HepG2 (cell line): ENCODE data around the gene CTXN1. TPM values are rescaled to one million over a fixed set of nuclear protein-coding genes. Genes with fewer than 3 reads are reported as not detected.
A peak's percentile ranks its signal among the peaks of the same experiment; 100 is the strongest.

Experiments
- DR1 ChIP-seq: sonication (generic); formaldehyde crosslinking; IDR thresholded peaks from 2 replicates; pipeline ENCODE4 v1.8.0; 2021; ENCODE audit warnings: mild to moderate bottlenecking, missing genetic modification reagents, inconsistent platforms
- GATA4 ChIP-seq: sonication (generic); IDR thresholded peaks from 2 replicates; pipeline ENCODE4 v1.6.1; 2016; ENCODE audit warnings: antibody characterized with exemption, low read depth, borderline replicate concordance
- HMGA1 ChIP-seq: sonication (generic); formaldehyde crosslinking; conservative IDR thresholded peaks from 2 replicates; pipeline ENCODE4 v1.4.0; 2020; ENCODE audit warnings: missing genetic modification reagents
- HNRNPLL ChIP-seq: fragments of 200-400 bp; formaldehyde crosslinking; IDR thresholded peaks from 2 replicates; pipeline ENCODE4 v1.6.1; 2017; ENCODE audit warnings: mild to moderate bottlenecking, low read depth, low read length; ENCODE audit not compliant: poor library complexity, severe bottlenecking
- NFIB ChIP-seq: sonication (generic); formaldehyde crosslinking; IDR thresholded peaks from 2 replicates; pipeline ENCODE4 v1.9.0; 2021; ENCODE audit warnings: missing genetic modification reagents, mild to moderate bottlenecking, borderline replicate concordance
- REL ChIP-seq: sonication (generic); formaldehyde crosslinking; conservative IDR thresholded peaks from 2 replicates; pipeline ENCODE4 v1.8.0; 2022; ENCODE audit warnings: mild to moderate bottlenecking, missing genetic modification reagents, moderate library complexity
- ZFP37 ChIP-seq: sonication (generic); formaldehyde crosslinking; IDR thresholded peaks from 2 replicates; pipeline ENCODE4 v1.4.0; 2020; ENCODE audit warnings: missing genetic modification reagents, borderline replicate concordance
- ZNF124 ChIP-seq: sonication (generic); formaldehyde crosslinking; IDR thresholded peaks from 2 replicates; pipeline ENCODE4 v1.4.0; 2020; ENCODE audit warnings: missing genetic modification reagents
- ZNF225 ChIP-seq: sonication (generic); formaldehyde crosslinking; IDR thresholded peaks from 2 replicates; pipeline ENCODE4 v1.4.0; 2020; ENCODE audit warnings: mild to moderate bottlenecking, missing genetic modification reagents
- ZNF607 ChIP-seq: sonication (generic); formaldehyde crosslinking; IDR thresholded peaks from 2 replicates; pipeline ENCODE4 v1.5.1; 2020; ENCODE audit warnings: missing genetic modification reagents, mild to moderate bottlenecking, borderline replicate concordance
- polyA plus RNA-seq, 8 experiments: library from polyadenylated mRNA; depleted of rRNA in 3 of 8; stranded (reverse) in 7 of 8; unstranded in 1 of 8; fragments of >200 nt; fragmentation: Illumina TruSeq in 4 of 8; extraction: Trizol in 4 of 8; gene quantifications; 2 replicates each; pipeline versions ENCODE4 v1.2.1 to v1.2.3, GENCODE V29; 2011 to 2016; ENCODE audit warnings: low read depth in 4 of 8, missing spikeins in 1 of 8, mixed read lengths in 1 of 8; ENCODE audit not compliant: insufficient read depth in 1 of 8
- total RNA-seq, 5 experiments: library from RNA; depleted of rRNA; stranded (reverse); fragments of >200 nt; fragmentation: Illumina TruSeq; extraction: Trizol; gene quantifications; 2 replicates each; pipeline ENCODE4 v1.2.3, GENCODE V29; 2016; ENCODE audit warnings: low read depth in 1 of 5
- TF ChIP-seq, protein P1 (sequence below): sonication (generic); formaldehyde crosslinking; IDR thresholded peaks from 2 replicates; pipeline ENCODE4 v1.9.0; 2022; ENCODE audit warnings: low read depth, missing genetic modification reagents
- TF ChIP-seq, protein P2 (sequence below): sonication (generic); formaldehyde crosslinking; IDR thresholded peaks from 2 replicates; pipeline ENCODE4 v1.4.0; 2020; ENCODE audit warnings: low read depth, mild to moderate bottlenecking, missing genetic modification reagents
- TF ChIP-seq, protein P3 (sequence below): sonication (generic); formaldehyde crosslinking; IDR thresholded peaks from 2 replicates; pipeline ENCODE4 v1.4.0; 2020; ENCODE audit warnings: missing genetic modification reagents, borderline replicate concordance
- TF ChIP-seq, protein P4 (sequence below): sonication (generic); formaldehyde crosslinking; IDR thresholded peaks from 2 replicates; pipeline ENCODE4 v1.4.0; 2020; ENCODE audit warnings: missing genetic modification reagents
- TF ChIP-seq, protein P5 (sequence below): sonication (generic); formaldehyde crosslinking; IDR thresholded peaks from 2 replicates; pipeline ENCODE4 v1.8.0; 2022; ENCODE audit warnings: missing genetic modification reagents, mild to moderate bottlenecking, borderline replicate concordance
- TF ChIP-seq, protein P6 (sequence below): sonication (generic); formaldehyde crosslinking; IDR thresholded peaks from 2 replicates; pipeline ENCODE4 v1.8.0; 2022; ENCODE audit warnings: missing genetic modification reagents, mild to moderate bottlenecking, inconsistent platforms, borderline replicate concordance

The CTXN1 gene
- total and polyA plus RNA-seq, 2 of the 13 experiments (the other 11 are each of a cell fraction or from before 2014, with no cell fraction given): 0.11 TPM; not detected in 1

DNA sequence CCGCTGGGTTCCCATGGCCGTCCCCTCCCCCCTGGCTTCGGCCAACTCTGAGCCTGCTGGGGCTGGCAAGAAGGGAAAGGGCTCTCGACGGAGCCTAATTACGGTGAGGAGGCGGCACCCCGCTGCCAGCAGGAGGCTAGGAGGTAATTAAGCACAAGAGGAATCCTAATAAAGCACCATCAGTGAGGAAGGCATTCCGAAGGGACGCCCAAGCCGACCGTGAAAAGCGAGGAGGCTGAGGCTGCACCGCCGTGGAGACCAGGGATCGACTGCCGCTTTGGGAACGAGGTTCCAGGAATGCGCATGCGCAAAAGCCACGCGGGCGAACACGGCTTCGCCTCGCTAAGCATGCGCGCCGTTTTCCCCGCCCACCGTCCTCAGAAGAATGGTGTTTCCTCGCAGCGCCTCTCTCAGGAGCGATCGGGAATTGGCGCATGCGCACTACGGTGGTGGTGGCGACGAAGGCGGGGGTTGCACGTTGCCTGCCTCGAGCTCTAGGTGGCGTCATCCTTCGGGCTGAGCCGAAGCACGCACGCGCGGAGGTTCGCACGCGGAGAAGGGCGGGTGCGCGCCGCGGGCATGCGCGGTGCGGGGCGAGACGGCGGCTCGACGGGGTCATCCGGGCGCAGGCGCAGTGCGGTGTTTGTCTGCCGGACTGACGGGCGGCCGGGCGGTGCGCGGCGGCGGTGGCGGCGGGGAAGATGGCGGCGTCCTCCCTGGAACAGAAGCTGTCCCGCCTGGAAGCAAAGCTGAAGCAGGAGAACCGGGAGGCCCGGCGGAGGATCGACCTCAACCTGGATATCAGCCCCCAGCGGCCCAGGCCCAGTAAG, 22.5 kb downstream of the CTXN1 start, which contains the start of gene MAP2K7 (continued):
- TF ChIP-seq, protein P1, sequence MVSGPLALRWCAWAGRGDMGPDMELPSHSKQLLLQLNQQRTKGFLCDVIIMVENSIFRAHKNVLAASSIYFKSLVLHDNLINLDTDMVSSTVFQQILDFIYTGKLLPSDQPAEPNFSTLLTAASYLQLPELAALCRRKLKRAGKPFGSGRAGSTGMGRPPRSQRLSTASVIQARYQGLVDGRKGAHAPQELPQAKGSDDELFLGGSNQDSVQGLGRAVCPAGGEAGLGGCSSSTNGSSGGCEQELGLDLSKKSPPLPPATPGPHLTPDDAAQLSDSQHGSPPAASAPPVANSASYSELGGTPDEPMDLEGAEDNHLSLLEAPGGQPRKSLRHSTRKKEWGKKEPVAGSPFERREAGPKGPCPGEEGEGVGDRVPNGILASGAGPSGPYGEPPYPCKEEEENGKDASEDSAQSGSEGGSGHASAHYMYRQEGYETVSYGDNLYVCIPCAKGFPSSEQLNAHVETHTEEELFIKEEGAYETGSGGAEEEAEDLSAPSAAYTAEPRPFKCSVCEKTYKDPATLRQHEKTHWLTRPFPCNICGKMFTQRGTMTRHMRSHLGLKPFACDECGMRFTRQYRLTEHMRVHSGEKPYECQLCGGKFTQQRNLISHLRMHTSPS (CRISPR knock-in tag): no peak
- TF ChIP-seq, protein P2, sequence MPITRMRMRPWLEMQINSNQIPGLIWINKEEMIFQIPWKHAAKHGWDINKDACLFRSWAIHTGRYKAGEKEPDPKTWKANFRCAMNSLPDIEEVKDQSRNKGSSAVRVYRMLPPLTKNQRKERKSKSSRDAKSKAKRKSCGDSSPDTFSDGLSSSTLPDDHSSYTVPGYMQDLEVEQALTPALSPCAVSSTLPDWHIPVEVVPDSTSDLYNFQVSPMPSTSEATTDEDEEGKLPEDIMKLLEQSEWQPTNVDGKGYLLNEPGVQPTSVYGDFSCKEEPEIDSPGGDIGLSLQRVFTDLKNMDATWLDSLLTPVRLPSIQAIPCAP (CRISPR knock-in tag): no peak
- TF ChIP-seq REL (CRISPR knock-in tag) (peak; percentile 88; the same call in 1 of the 2 replicates), NFIB (CRISPR knock-in tag) (no peak), HMGA1 (CRISPR knock-in tag) (no peak), ZFP37 (CRISPR knock-in tag) (peak; percentile 71; the same call in 1 of the 2 replicates), GATA4 (no peak; the same call in 1 of the 2 replicates), ZNF124 (CRISPR knock-in tag) (peak; percentile 97; the same call in 1 of the 2 replicates), ZNF607 (peak; percentile 89; the same call in 1 of the 2 replicates), ZNF225 (CRISPR knock-in tag) (peak; percentile 46; the same call in 1 of the 2 replicates), HNRNPLL (peak; percentile 45), DR1 (CRISPR knock-in tag) (peak; percentile 76; the same call in 1 of the 2 replicates)
- TF ChIP-seq, protein P3, sequence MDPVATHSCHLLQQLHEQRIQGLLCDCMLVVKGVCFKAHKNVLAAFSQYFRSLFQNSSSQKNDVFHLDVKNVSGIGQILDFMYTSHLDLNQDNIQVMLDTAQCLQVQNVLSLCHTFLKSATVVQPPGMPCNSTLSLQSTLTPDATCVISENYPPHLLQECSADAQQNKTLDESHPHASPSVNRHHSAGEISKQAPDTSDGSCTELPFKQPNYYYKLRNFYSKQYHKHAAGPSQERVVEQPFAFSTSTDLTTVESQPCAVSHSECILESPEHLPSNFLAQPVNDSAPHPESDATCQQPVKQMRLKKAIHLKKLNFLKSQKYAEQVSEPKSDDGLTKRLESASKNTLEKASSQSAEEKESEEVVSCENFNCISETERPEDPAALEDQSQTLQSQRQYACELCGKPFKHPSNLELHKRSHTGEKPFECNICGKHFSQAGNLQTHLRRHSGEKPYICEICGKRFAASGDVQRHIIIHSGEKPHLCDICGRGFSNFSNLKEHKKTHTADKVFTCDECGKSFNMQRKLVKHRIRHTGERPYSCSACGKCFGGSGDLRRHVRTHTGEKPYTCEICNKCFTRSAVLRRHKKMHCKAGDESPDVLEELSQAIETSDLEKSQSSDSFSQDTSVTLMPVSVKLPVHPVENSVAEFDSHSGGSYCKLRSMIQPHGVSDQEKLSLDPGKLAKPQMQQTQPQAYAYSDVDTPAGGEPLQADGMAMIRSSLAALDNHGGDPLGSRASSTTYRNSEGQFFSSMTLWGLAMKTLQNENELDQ (CRISPR knock-in tag): no peak
- TF ChIP-seq, protein P4, sequence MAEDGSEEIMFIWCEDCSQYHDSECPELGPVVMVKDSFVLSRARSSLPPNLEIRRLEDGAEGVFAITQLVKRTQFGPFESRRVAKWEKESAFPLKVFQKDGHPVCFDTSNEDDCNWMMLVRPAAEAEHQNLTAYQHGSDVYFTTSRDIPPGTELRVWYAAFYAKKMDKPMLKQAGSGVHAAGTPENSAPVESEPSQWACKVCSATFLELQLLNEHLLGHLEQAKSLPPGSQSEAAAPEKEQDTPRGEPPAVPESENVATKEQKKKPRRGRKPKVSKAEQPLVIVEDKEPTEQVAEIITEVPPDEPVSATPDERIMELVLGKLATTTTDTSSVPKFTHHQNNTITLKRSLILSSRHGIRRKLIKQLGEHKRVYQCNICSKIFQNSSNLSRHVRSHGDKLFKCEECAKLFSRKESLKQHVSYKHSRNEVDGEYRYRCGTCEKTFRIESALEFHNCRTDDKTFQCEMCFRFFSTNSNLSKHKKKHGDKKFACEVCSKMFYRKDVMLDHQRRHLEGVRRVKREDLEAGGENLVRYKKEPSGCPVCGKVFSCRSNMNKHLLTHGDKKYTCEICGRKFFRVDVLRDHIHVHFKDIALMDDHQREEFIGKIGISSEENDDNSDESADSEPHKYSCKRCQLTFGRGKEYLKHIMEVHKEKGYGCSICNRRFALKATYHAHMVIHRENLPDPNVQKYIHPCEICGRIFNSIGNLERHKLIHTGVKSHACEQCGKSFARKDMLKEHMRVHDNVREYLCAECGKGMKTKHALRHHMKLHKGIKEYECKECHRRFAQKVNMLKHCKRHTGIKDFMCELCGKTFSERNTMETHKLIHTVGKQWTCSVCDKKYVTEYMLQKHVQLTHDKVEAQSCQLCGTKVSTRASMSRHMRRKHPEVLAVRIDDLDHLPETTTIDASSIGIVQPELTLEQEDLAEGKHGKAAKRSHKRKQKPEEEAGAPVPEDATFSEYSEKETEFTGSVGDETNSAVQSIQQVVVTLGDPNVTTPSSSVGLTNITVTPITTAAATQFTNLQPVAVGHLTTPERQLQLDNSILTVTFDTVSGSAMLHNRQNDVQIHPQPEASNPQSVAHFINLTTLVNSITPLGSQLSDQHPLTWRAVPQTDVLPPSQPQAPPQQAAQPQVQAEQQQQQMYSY (CRISPR knock-in tag): no peak
- TF ChIP-seq, protein P5, sequence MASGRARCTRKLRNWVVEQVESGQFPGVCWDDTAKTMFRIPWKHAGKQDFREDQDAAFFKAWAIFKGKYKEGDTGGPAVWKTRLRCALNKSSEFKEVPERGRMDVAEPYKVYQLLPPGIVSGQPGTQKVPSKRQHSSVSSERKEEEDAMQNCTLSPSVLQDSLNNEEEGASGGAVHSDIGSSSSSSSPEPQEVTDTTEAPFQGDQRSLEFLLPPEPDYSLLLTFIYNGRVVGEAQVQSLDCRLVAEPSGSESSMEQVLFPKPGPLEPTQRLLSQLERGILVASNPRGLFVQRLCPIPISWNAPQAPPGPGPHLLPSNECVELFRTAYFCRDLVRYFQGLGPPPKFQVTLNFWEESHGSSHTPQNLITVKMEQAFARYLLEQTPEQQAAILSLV (CRISPR knock-in tag): peak; percentile 83
- TF ChIP-seq, protein P6, sequence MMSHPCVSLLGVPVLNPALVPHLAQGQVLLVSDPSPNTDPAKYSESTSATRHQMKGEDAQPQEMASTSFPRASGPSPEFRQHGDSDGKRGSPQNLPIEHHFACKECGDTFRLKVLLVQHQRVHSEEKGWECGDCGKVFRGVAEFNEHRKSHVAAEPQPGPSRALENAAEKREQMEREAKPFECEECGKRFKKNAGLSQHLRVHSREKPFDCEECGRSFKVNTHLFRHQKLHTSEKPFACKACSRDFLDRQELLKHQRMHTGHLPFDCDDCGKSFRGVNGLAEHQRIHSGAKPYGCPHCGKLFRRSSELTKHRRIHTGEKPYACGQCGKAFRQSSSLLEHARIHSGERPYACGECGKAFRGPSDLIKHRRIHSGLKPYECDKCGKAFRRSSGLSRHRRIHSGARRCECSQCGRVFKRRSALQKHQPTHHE (CRISPR knock-in tag): peak; percentile 74; the same call in 1 of the 2 replicates
